Adipose tissue (tissue), 3 donors: ENCODE results near the gene HLA-DPB1. TPM values are rescaled to one million over a fixed set of nuclear protein-coding genes. Genes with fewer than 3 reads are reported as not detected.
"Not testable (repeated sequence)": the region's sequence is repeated elsewhere in the genome, so short reads cannot be mapped to it uniquely, and the experiment has no call there.

Source experiments
- H3K27ac ChIP-seq: one replicate; pipeline ENCODE4 v1.5.1; 2013; ENCODE audit warnings: low read depth, low read length
- WGBS, 3 donors: extraction: QIAGEN DNeasy Blood & Tissue Kit; methylation state at CpG; one replicate each; pipeline ENCODE4 v1.1.7; 2013; 5-methylcytosine and 5-hydroxymethylcytosine counted together
- polyA plus RNA-seq, 3 donors: library from polyadenylated mRNA; stranded (reverse); fragments of 200-250 nt; gene quantifications; one replicate each; pipeline ENCODE4 v1.2.3, GENCODE V29; 2013
- donor health status: healthy with polysubstance abuse.
- donor health status: Bipolar disorder and iron deficiency.
- donor health status: healthy.

HLA-DPB1 gene
- 10 to 100 TPM; 26.1 to 49.8 (median 48.0) TPM for polyA plus RNA-seq

GRCh38 chr6:33075568-33076405, at the start of gene HLA-DPB1:
Gene HLA-DPB1, plus strand, starts transcription at chr6:33075990. Its CDS starts 52 bp downstream, at chr6:33076042.
- WGBS, 3 donors = 30 to 63% (median 40%) methylated on average over 10 of the region's 10 CpGs
- H3K27ac ChIP-seq = no peak within 1 kb of the TSS

GRCh38 chr6:33028220-33028849, 47.5 kb upstream of the HLA-DPB1 start:
- WGBS, 3 donors = 8 to 21% (median 20%) methylated on average over 1 of the region's 1 CpG
- no peak overlapping the region for H3K27ac ChIP-seq

GRCh38 chr6:33029328-33030184, 46.2 kb upstream of the HLA-DPB1 start:
- 39 to 50% (median 44%) methylated on average over 6 of the region's 6 CpGs for WGBS, 3 donors
- H3K27ac ChIP-seq = no peak overlapping the region

GRCh38 chr6:33030245-33030644, 45.5 kb upstream of the HLA-DPB1 start:
- no peak overlapping the region for H3K27ac ChIP-seq
- WGBS, 3 donors = 51 to 62% (median 54%) methylated on average over 3 of the region's 3 CpGs

- H3K27ac ChIP-seq = no peak overlapping the region
- WGBS, 3 donors = 82 to 97% (median 93%) methylated on average over 1 of the region's 1 CpG
These were observed 41.2 kb upstream of the HLA-DPB1 start for GRCh38 chr6:33034554-33034953.

- 45 to 66% (median 64%) methylated on average over 1 of the region's 1 CpG for WGBS, 3 donors
- no peak overlapping the region for H3K27ac ChIP-seq
These were observed 39.3 kb upstream of the HLA-DPB1 start for GRCh38 chr6:33036535-33036934.

- no peak overlapping the region for H3K27ac ChIP-seq
- WGBS, 3 donors = 91 to 98% (median 94%) methylated on average over 2 of the region's 2 CpGs
These were observed 35.6 kb upstream of the HLA-DPB1 start for GRCh38 chr6:33040157-33040556.

GRCh38 chr6:33049323-33050013, 26.3 kb upstream of the HLA-DPB1 start:
- WGBS, 3 donors = 57 to 72% (median 71%) methylated on average over 9 of the region's 9 CpGs
- no peak overlapping the region for H3K27ac ChIP-seq

GRCh38 chr6:33050014-33050810, 25.6 kb upstream of the HLA-DPB1 start:
- WGBS, 3 donors = 65 to 67% (median 66%) methylated on average over 6 of the region's 6 CpGs
- H3K27ac ChIP-seq = no peak overlapping the region

- no peak overlapping the region for H3K27ac ChIP-seq
These were observed 23.2 kb upstream of the HLA-DPB1 start for GRCh38 chr6:33052627-33053026.

GRCh38 chr6:33053230-33053629, 22.6 kb upstream of the HLA-DPB1 start:
- no peak overlapping the region for H3K27ac ChIP-seq
- 16 to 62% (median 41%) methylated on average over 4 of the region's 4 CpGs for WGBS, 3 donors

- WGBS, 3 donors = 35 to 57% (median 43%) methylated on average over 6 of the region's 6 CpGs
- H3K27ac ChIP-seq = no peak overlapping the region
These were observed 18.3 kb upstream of the HLA-DPB1 start for GRCh38 chr6:33057222-33058150.

GRCh38 chr6:33061987-33062386, 13.8 kb upstream of the HLA-DPB1 start:
- WGBS, 3 donors = 84 to 98% (median 91%) methylated on average over 2 of the region's 2 CpGs
- H3K27ac ChIP-seq = no peak overlapping the region

- 28 to 77% (median 42%) methylated on average over 2 to 5 of the region's 5 CpGs for WGBS, 3 donors
- H3K27ac ChIP-seq = not testable (repeated sequence)
These were observed 12.4 kb upstream of the HLA-DPB1 start for GRCh38 chr6:33063435-33063834.

GRCh38 chr6:33064723-33065122, 11.1 kb upstream of the HLA-DPB1 start:
- 0 to 49% (median 0%) methylated on average over 4 of the region's 4 CpGs for WGBS, 3 donors
- no peak overlapping the region for H3K27ac ChIP-seq

- WGBS, 3 donors = 21 to 62% (median 26%) methylated on average over 4 of the region's 4 CpGs
- no peak overlapping the region for H3K27ac ChIP-seq
These were observed 10.5 kb upstream of the HLA-DPB1 start for GRCh38 chr6:33065312-33065711.
